PFSK-1 (cell line): ENCODE results near the gene RPTOR.

Source experiments
- FOXP2 ChIP-seq: optimal IDR thresholded peaks from 2 replicates; pipeline ENCODE3; 2011; ENCODE audit warnings: borderline replicate concordance, control low read depth, inconsistent platforms; ENCODE audit not compliant: insufficient read depth; ENCODE audit errors: extremely low read length, extremely low read depth
- POLR2AphosphoS5 ChIP-seq: IDR thresholded peaks from 2 replicates; pipeline ENCODE4 v1.6.1; 2012; ENCODE audit warnings: low read depth, mild to moderate bottlenecking, control low read depth, low read length, moderate library complexity
- SIN3A ChIP-seq: IDR thresholded peaks from 2 replicates; pipeline ENCODE4 v1.6.1; 2012; ENCODE audit warnings: mild to moderate bottlenecking, low read length, moderate library complexity, borderline replicate concordance; ENCODE audit not compliant: insufficient read depth
- TAF1 ChIP-seq: IDR thresholded peaks from 2 replicates; pipeline ENCODE4 v1.6.1; 2012; ENCODE audit warnings: low read length, control low read depth, borderline replicate concordance; ENCODE audit not compliant: insufficient read depth
- TF ChIP-seq, protein P1 (sequence below), 2 experiments: IDR thresholded peaks; 2 replicates each; pipeline versions ENCODE4 v1.6.1 to v1.8.0; 2011 to 2012; ENCODE audit warnings: low read depth in 2 of 2, low read length in 2 of 2, control low read depth in 1 of 2, inconsistent platforms in 1 of 2, mild to moderate bottlenecking in 1 of 2, moderate library complexity in 1 of 2; ENCODE audit not compliant: insufficient read depth in 1 of 2

RPTOR gene

DNA sequence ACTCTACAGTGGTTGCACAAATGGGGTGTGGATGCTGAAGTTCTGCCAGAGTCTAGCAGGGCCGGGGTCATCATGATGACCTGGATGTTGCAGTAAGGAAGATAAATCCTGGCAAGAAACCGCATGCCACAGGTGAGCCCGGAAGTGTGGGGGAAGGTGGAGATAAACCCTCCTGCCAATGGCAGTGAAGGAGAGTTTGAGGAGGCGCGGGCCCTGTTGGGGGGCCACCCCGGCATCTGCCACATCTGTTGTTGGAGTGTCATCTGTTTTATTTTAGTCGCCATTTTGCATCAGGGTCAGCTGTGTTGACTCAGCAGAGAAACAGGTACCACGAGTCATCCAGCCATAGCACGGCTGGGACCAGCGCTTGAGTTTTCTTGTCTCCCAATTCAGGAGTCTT, 273.2 kb downstream of the RPTOR start:
- TF ChIP-seq POLR2AphosphoS5 (no peak), SIN3A (no peak), FOXP2 (no peak), TAF1 (no peak)
- TF ChIP-seq, protein P1, sequence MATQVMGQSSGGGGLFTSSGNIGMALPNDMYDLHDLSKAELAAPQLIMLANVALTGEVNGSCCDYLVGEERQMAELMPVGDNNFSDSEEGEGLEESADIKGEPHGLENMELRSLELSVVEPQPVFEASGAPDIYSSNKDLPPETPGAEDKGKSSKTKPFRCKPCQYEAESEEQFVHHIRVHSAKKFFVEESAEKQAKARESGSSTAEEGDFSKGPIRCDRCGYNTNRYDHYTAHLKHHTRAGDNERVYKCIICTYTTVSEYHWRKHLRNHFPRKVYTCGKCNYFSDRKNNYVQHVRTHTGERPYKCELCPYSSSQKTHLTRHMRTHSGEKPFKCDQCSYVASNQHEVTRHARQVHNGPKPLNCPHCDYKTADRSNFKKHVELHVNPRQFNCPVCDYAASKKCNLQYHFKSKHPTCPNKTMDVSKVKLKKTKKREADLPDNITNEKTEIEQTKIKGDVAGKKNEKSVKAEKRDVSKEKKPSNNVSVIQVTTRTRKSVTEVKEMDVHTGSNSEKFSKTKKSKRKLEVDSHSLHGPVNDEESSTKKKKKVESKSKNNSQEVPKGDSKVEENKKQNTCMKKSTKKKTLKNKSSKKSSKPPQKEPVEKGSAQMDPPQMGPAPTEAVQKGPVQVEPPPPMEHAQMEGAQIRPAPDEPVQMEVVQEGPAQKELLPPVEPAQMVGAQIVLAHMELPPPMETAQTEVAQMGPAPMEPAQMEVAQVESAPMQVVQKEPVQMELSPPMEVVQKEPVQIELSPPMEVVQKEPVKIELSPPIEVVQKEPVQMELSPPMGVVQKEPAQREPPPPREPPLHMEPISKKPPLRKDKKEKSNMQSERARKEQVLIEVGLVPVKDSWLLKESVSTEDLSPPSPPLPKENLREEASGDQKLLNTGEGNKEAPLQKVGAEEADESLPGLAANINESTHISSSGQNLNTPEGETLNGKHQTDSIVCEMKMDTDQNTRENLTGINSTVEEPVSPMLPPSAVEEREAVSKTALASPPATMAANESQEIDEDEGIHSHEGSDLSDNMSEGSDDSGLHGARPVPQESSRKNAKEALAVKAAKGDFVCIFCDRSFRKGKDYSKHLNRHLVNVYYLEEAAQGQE (IDR thresholded peaks at IDR 0.05; ENCODE audit: insufficient read depth in 1 of 2, low read depth in 2 of 2, low read length in 2 of 2) = no peak

GRCh38 chr17:80818871-80819270, 274.2 kb downstream of the RPTOR start:
- TF ChIP-seq TAF1 (no peak), POLR2AphosphoS5 (no peak)

GRCh38 chr17:80819422-80820164, 275.0 kb downstream of the RPTOR start:
- TF ChIP-seq FOXP2 (peak; percentile 25), TAF1 (no peak)

DNA sequence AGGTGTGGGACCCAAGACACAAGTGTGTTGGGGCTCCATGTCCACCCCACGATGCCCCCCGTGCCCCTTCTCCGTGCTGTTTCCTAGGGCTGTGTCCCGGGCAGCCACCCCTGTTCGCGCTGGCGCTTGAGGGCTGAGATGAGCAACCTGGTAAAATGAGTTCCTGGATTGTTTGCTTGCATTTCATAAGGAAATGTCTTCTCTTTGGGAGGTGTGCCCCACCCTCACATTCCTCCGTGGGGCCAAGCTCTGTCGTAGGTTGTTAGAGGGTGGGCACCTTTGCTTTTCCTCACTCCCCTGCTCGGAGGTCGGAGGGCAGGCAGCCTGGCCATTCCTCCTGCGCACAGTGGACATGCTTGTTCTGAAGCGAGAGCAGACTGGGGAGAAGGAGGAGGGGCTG, 275.7 kb downstream of the RPTOR start:
- TF ChIP-seq POLR2AphosphoS5 = no peak
- TF ChIP-seq, protein P1 (IDR thresholded peaks at IDR 0.05; ENCODE audit: insufficient read depth in 1 of 2, low read depth in 2 of 2, low read length in 2 of 2) = no peak
- TF ChIP-seq FOXP2 = no peak
- no peak for TF ChIP-seq SIN3A
- TF ChIP-seq TAF1 = no peak

- no peak for TF ChIP-seq TAF1
- TF ChIP-seq FOXP2 = no peak
- no peak for TF ChIP-seq POLR2AphosphoS5
- no peak for TF ChIP-seq SIN3A
- TF ChIP-seq, protein P1 (IDR thresholded peaks at IDR 0.05; ENCODE audit: insufficient read depth in 1 of 2, low read depth in 2 of 2, low read length in 2 of 2) = no peak
These were observed 276.9 kb downstream of the RPTOR start for GRCh38 chr17:80821546-80821945.

DNA sequence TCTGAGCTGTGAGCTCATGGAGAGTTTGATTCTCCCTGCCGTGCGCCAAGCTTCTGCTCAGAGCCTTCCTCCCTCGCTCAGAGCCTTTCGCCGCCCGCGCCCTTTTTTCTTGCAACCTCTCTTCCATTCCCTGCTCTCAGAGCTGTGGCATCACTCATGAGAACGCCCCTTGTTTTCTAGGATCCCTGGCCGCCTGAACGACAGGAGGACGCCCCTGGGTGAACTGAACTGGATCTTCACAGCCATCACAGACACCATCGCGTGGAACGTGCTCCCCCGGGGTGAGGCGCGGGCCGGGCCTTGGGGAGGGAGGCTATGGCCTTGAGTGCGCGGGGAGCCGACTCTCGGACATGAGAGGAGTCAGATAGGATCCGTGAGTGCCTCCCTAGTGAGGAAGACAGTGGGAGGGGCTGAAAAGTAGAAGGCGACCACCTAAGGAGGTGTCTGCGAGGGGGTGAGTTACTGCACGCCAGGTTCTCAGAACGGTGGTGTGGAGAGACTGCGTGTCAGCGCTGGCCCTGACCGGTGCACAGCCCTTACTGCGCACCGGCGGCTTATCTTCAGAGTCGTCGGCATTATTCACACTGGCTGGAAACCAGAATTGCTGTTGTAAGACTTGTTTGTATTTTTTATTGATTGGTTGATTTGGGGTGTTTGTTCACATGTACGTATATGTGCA, 277.5 kb downstream of the RPTOR start:
- TF ChIP-seq, protein P1 (IDR thresholded peaks at IDR 0.05; ENCODE audit: insufficient read depth in 1 of 2, low read depth in 2 of 2, low read length in 2 of 2) = no peak
- TF ChIP-seq FOXP2 (no peak), POLR2AphosphoS5 (no peak), SIN3A (no peak), TAF1 (no peak)
